HUES48 (cell line): ENCODE data around the gene ZNF552.
A peak's percentile ranks its signal among the peaks of the same experiment; 100 is the strongest.

Experiments
- H3K27ac ChIP-seq: one replicate; pipeline ENCODE4 v1.7.0; 2013; ENCODE audit warnings: low read depth, low read length, inconsistent platforms
- H3K27me3 ChIP-seq: 2 replicates; pipeline ENCODE4 v1.6.1; 2013; ENCODE audit warnings: mild to moderate bottlenecking, low read length; ENCODE audit not compliant: control insufficient read depth, insufficient read depth
- H3K36me3 ChIP-seq: 2 replicates; pipeline ENCODE4 v1.6.1; 2013; ENCODE audit warnings: low read length; ENCODE audit not compliant: control insufficient read depth, insufficient read depth
- H3K4me1 ChIP-seq: 2 replicates; pipeline ENCODE4 v1.6.1; 2013; ENCODE audit warnings: mild to moderate bottlenecking, low read length; ENCODE audit not compliant: control insufficient read depth, insufficient read depth
- H3K4me3 ChIP-seq: 2 replicates; pipeline ENCODE4 v1.5.1; 2013; ENCODE audit warnings: mild to moderate bottlenecking, low read depth, low read length
- H3K9ac ChIP-seq: 2 replicates; pipeline ENCODE4 v1.6.1; 2013; ENCODE audit warnings: mild to moderate bottlenecking, low read depth, low read length, moderate library complexity
- H3K9me3 ChIP-seq: 2 replicates; pipeline ENCODE4 v1.6.1; 2013; ENCODE audit warnings: low read length; ENCODE audit not compliant: control insufficient read depth, insufficient read depth

Gene ZNF552

DNA sequence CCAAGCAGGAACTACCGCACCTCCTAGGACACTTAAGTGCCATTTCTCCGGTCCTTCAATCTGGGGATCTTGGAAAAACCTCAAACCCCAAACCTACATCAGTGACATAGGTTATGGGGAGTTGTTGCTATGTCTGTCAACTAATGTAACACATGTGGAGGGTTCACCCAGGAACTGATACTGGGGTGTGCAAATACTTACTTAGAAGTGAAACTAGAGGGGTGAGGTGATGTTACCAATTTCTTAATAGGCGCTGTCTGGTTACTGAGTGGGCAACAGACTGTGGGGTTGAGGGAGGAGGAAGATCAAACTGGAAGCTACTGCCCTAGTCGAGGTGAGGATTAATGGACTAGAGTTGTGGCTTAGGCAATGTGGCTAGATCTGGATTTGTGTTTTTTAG, 43.3 kb downstream of the ZNF552 start:
- Histone ChIP-seq H3K9ac (no peak overlapping the region), H3K36me3 (peaks cover 26% of the 10 kb centered on the region), H3K27ac (no peak overlapping the region), H3K4me3 (no peak overlapping the region), H3K27me3 (no peaks in the 10 kb centered on the region), H3K9me3 (no peaks in the 10 kb centered on the region), H3K4me1 (0 out of 2 replicates have a peak, but pooled peaks cover 2% of the 10 kb centered on the region)

DNA sequence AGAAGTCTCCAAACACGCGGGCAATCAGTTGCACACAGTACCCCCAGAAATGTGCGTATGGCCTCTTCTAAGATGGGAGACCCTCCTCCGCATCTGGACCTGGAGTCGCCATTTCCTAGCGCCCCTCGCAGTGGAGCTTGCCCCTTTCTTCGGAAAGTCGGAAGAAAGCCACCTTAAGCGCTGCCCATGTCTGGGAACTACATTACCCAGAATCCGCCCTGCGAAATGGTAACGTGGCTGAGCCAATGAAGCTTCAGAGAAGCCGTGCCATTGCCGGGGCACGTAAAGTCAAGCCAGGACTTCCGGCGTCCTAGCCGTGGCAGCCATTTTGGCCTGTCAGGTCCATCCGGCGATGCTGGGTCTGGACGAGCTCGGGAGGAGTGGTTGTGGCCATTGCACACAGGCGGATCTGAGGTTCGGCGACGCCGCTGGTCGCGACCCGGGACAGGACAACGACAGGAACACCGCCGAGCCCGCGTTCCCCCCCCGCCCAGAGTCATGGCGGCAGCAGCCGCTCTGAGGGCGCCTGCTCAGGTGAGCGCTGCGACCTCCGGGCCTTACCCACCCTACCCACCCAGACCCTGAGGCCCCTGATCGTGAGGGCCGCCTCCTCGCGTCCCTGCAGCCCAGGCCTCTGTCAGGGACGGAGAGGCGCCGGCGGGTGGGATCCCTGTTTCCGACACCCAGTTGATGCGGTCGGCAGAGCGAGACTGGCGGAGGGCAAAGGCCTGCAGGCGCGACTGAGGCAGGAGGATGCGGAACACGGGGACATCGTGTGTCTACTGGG, 45.2 kb downstream of the ZNF552 start, which contains the start of gene ZNF586:
ZNF586 (plus strand) TSS at position 332 of the 787 bp plus-strand sequence; CDS start at position 499, 167 bp downstream.
- Histone ChIP-seq H3K9ac (peak within 1 kb of the TSS; percentile 27; the same call in 1 of the 2 replicates), H3K4me1 (0 out of 2 replicates have a peak, but pooled peaks cover 2% of the 10 kb centered on the region), H3K4me3 (peak within 1 kb of the TSS; percentile 78), H3K27ac (peak within 1 kb of the TSS; percentile 84), H3K27me3 (no peaks in the 10 kb centered on the region), H3K9me3 (no peaks in the 10 kb centered on the region), H3K36me3 (peaks cover 18% of the 10 kb centered on the region)

DNA sequence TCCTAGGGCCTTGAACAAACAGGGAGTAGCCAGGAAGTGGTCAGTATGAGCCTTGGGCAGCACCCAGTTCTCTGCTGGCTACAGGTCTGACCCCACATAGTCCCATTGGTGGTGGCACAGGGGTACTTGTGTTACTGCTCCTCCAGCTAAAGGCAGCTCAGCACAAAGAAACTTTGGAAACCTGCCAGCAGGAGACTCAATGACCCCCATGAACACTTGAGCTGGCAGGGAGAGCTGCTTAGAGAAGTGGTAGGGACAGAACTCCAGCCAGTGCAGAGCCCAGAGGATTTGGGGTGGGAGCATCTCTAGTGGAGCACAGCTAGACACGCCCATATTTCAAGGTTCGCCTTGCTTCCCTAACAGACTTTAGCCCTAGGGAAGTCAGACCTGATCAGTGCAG, 55.6 kb downstream of the ZNF552 start:
- Histone ChIP-seq H3K27ac (no peak overlapping the region), H3K36me3 (peaks cover 68% of the 10 kb centered on the region), H3K4me1 (no peaks in the 10 kb centered on the region), H3K4me3 (no peak overlapping the region), H3K9me3 (no peaks in the 10 kb centered on the region; the same call in 1 of the 2 replicates), H3K27me3 (no peaks in the 10 kb centered on the region), H3K9ac (no peak overlapping the region)

DNA sequence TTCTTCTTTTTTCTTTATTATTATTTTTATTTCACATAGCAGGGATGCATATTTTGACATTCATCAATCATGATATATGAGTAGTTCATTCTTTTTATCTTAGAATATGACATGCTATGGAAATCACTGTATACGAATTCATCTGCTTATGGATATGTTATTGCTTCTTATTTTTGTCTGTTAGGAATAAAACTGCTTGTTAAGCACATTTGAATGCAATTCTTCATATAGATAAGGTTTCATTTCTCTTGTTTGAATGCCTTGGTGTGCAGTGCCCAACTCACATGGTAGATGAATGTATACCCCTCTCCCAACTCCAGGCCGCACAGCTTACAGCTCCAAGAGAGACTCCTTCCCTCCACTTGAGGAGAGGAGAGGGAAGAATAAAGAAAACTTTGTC, 56.8 kb downstream of the ZNF552 start:
- H3K27ac ChIP-seq: no peak overlapping the region
- no peak overlapping the region for H3K4me3 ChIP-seq
- no peaks in the 10 kb centered on the region for H3K4me1 ChIP-seq
- H3K9me3 ChIP-seq: no peaks in the 10 kb centered on the region; the same call in 1 of the 2 replicates
- H3K27me3 ChIP-seq: no peaks in the 10 kb centered on the region
- H3K36me3 ChIP-seq: peaks cover 80% of the 10 kb centered on the region
- H3K9ac ChIP-seq: no peak overlapping the region
